CD14-positive monocyte (primary cell): ENCODE data around the gene AFF3. TPM values are rescaled to one million over a fixed set of nuclear protein-coding genes. Genes with fewer than 3 reads are reported as not detected.

ENCODE experiments used
- DNase-seq, 3 donors: peaks; one replicate each; pipeline ENCODE4 v3.0.0-alpha.2; 2011 to 2022
- H2AFZ ChIP-seq: 2 replicates; pipeline ENCODE4 v1.6.0; 2012; ENCODE audit warnings: mild to moderate bottlenecking, low read depth, low read length, inconsistent platforms; ENCODE audit not compliant: insufficient read depth, poor library complexity, severe bottlenecking
- H3K27ac ChIP-seq, 2 donors: 1 replicate in 1 of 2; 2 replicates in 1 of 2; pipeline ENCODE4 v1.5.1; 2012 to 2013; ENCODE audit warnings: low read length in 2 of 2, control low read depth in 1 of 2, inconsistent platforms in 1 of 2, low read depth in 1 of 2, mild to moderate bottlenecking in 1 of 2
- H3K27me3 ChIP-seq, 2 donors: one replicate each; pipeline versions ENCODE4 v1.6.0 to v1.6.1; 2011 to 2013; ENCODE audit warnings: low read length in 2 of 2; ENCODE audit not compliant: control insufficient read depth in 2 of 2, insufficient read depth in 2 of 2
- H3K36me3 ChIP-seq, 2 donors: replicated peaks in 1 of 2; 1 replicate in 1 of 2; 2 replicates in 1 of 2; pipeline versions ENCODE4 v1.5.1 to v1.6.1; 2012 to 2013; ENCODE audit warnings: low read length in 2 of 2, control low read depth in 1 of 2, inconsistent platforms in 1 of 2, mild to moderate bottlenecking in 1 of 2; ENCODE audit not compliant: insufficient read depth in 2 of 2, control insufficient read depth in 1 of 2
- H3K4me1 ChIP-seq, 2 donors: 1 replicate in 1 of 2; 2 replicates in 1 of 2; pipeline versions ENCODE4 v1.5.1 to v1.6.1; 2012 to 2013; ENCODE audit warnings: low read length in 2 of 2, control low read depth in 1 of 2, inconsistent platforms in 1 of 2, mild to moderate bottlenecking in 1 of 2, moderate library complexity in 1 of 2; ENCODE audit not compliant: insufficient read depth in 2 of 2, control insufficient read depth in 1 of 2
- H3K4me2 ChIP-seq: replicated peaks from 2 replicates; pipeline ENCODE3; 2012; ENCODE audit warnings: low read length, moderate library complexity, mild to moderate bottlenecking; ENCODE audit not compliant: poor library complexity, severe bottlenecking; ENCODE audit errors: extremely low read depth
- H3K4me3 ChIP-seq, 3 experiments: fragments of 200-600 bp in 1 of 3; sonication (generic) in 1 of 3; replicated peaks in 1 of 3; 1 replicate in 2 of 3; 2 replicates in 1 of 3; pipeline ENCODE4 v1.5.1; 2011 to 2013; ENCODE audit warnings: low read length in 3 of 3, mild to moderate bottlenecking in 3 of 3, control low read depth in 2 of 3, low read depth in 2 of 3, inconsistent platforms in 1 of 3, moderate library complexity in 1 of 3
- H3K79me2 ChIP-seq: 2 replicates; pipeline ENCODE4 v1.6.0; 2012; ENCODE audit warnings: mild to moderate bottlenecking, control low read depth, inconsistent platforms, low read length, moderate library complexity; ENCODE audit not compliant: insufficient read depth
- H3K9ac ChIP-seq: 2 replicates; pipeline ENCODE4 v1.6.0; 2017; ENCODE audit warnings: low read length, mild to moderate bottlenecking; ENCODE audit not compliant: insufficient read depth, poor library complexity, severe bottlenecking
- H3K9me3 ChIP-seq, 2 donors: replicated peaks in 1 of 2; 1 replicate in 1 of 2; 2 replicates in 1 of 2; pipeline versions ENCODE4 v1.5.1 to v1.6.1; 2012 to 2013; ENCODE audit warnings: low read length in 2 of 2, control low read depth in 1 of 2; ENCODE audit not compliant: control insufficient read depth in 1 of 2, insufficient read depth in 1 of 2
- H4K20me1 ChIP-seq: 2 replicates; pipeline ENCODE4 v1.6.0; 2012; ENCODE audit warnings: mild to moderate bottlenecking, low read length, control low read depth, moderate library complexity; ENCODE audit not compliant: insufficient read depth
- H3K27ac Mint-ChIP-seq, 7 donors: one replicate each; pipeline ENCODE4 v1.8.0; 2020; ENCODE audit warnings: mild to moderate bottlenecking in 7 of 7, mixed read lengths in 7 of 7, moderate library complexity in 6 of 7, inconsistent platforms in 2 of 7
- H3K27me3 Mint-ChIP-seq, 3 donors: one replicate each; pipeline ENCODE4 v1.8.0; 2021 to 2022; ENCODE audit warnings: low read depth in 3 of 3, mild to moderate bottlenecking in 3 of 3, mixed read lengths in 3 of 3, moderate library complexity in 3 of 3, inconsistent platforms in 1 of 3
- H3K36me3 Mint-ChIP-seq, 2 donors: one replicate each; pipeline ENCODE4 v1.8.0; 2020; ENCODE audit warnings: mixed read lengths in 2 of 2, inconsistent platforms in 1 of 2, mild to moderate bottlenecking in 1 of 2
- H3K4me1 Mint-ChIP-seq: one replicate; pipeline ENCODE4 v1.8.0; 2020; ENCODE audit warnings: mild to moderate bottlenecking, mixed read lengths
- H3K4me3 Mint-ChIP-seq, 2 donors: one replicate each; pipeline ENCODE4 v1.8.0; 2020; ENCODE audit warnings: mild to moderate bottlenecking in 2 of 2, mixed read lengths in 2 of 2, moderate library complexity in 1 of 2
- H3K9me3 Mint-ChIP-seq, 7 donors: one replicate each; pipeline ENCODE4 v1.8.0; 2020 to 2022; ENCODE audit warnings: mixed read lengths in 7 of 7, mild to moderate bottlenecking in 6 of 7, moderate library complexity in 6 of 7, inconsistent platforms in 2 of 7
- WGBS: methylation state at CpG from one replicate; pipeline ENCODE4 v1.1.5; 2013; ENCODE audit warnings: missing lambda C conversion rate; ENCODE audit not compliant: insufficient coverage; 5-methylcytosine and 5-hydroxymethylcytosine counted together
- intact Hi-C, 2 donors: fragments of 100-400 bp; cut with micrococcal nuclease; formaldehyde crosslinking; loops; one replicate each; pipeline versions ENCODE4 v1.15.0 to v1.15.1; 2023
- polyA plus RNA-seq, 3 donors: library from polyadenylated mRNA; depleted of rRNA in 1 of 3; unstranded in 2 of 3; stranded (reverse) in 1 of 3; fragments of 300-500 nt in 2 of 3; fragments of >200 nt in 1 of 3; fragmentation: Illumina TruSeq in 2 of 3; gene quantifications; 1 replicate in 2 of 3; 2 replicates in 1 of 3; pipeline ENCODE4 v1.2.3, GENCODE V29; 2012 to 2021
- TF ChIP-seq, protein P1 (sequence below): fragments of 200-600 bp; IDR thresholded peaks from one replicate; pipeline ENCODE4 v1.8.0; 2022; ENCODE audit warnings: antibody characterized with exemption, mild to moderate bottlenecking

The AFF3 gene
- polyA plus RNA-seq, 3 donors, result 0.17 to 4.1 (median 0.49) TPM

DNA sequence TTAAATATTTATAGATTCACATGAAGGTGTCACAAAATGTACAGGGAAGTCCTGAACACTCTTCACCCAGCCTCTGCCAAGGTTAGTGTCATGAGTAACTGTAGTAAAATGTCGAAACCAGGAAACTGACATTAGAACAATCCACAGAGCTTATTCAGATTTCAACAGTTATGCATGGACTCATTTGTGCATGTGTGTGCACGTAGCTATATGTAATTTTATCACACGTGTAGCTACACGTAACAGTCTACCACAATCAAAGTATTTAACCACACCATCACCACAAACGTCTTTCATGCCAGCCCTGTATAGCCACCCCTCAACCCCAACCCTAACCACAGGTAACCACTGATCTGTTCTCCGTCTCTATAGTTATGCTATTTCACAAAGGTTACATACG, 440.9 kb downstream of the AFF3 start:
- Histone ChIP-seq H2AFZ (no peak overlapping the region), H3K4me1 (peaks cover 14 to 15% of the 10 kb centered on the region in 2 donors), H3K79me2 (no peaks in the 10 kb centered on the region), H3K9me3 (no peaks in the 10 kb centered on the region), H3K4me3 (no peak overlapping the region), H3K4me2 (no peak overlapping the region), H3K27ac (no peak overlapping the region), H3K9ac (no peak overlapping the region), H3K36me3 (no peaks in the 10 kb centered on the region), H3K27me3 (no peaks in the 10 kb centered on the region), H4K20me1 (no peaks in the 10 kb centered on the region)
- DNase-seq, result peak in 2 of 3 donors; percentile 10 to 14
- intact Hi-C loops, result no loop called here
- H3K4me1 Mint-ChIP-seq, result peaks cover 17% of the 10 kb centered on the region
- no peaks in the 10 kb centered on the region for H3K27me3 Mint-ChIP-seq
- TF ChIP-seq, protein P1, sequence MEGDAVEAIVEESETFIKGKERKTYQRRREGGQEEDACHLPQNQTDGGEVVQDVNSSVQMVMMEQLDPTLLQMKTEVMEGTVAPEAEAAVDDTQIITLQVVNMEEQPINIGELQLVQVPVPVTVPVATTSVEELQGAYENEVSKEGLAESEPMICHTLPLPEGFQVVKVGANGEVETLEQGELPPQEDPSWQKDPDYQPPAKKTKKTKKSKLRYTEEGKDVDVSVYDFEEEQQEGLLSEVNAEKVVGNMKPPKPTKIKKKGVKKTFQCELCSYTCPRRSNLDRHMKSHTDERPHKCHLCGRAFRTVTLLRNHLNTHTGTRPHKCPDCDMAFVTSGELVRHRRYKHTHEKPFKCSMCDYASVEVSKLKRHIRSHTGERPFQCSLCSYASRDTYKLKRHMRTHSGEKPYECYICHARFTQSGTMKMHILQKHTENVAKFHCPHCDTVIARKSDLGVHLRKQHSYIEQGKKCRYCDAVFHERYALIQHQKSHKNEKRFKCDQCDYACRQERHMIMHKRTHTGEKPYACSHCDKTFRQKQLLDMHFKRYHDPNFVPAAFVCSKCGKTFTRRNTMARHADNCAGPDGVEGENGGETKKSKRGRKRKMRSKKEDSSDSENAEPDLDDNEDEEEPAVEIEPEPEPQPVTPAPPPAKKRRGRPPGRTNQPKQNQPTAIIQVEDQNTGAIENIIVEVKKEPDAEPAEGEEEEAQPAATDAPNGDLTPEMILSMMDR, result no peak
- H3K4me3 Mint-ChIP-seq, result no peak overlapping the region
- peaks cover 0 to 3% (median 0%) of the 10 kb centered on the region in 7 donors for H3K9me3 Mint-ChIP-seq
- 75% methylated on average over 2 of the region's 7 CpGs for WGBS
- peak overlapping the region in 1 of 7 donors; percentile 59 for H3K27ac Mint-ChIP-seq
- H3K36me3 Mint-ChIP-seq, result peaks cover 6% of the 10 kb centered on the region in 2 donors

DNA sequence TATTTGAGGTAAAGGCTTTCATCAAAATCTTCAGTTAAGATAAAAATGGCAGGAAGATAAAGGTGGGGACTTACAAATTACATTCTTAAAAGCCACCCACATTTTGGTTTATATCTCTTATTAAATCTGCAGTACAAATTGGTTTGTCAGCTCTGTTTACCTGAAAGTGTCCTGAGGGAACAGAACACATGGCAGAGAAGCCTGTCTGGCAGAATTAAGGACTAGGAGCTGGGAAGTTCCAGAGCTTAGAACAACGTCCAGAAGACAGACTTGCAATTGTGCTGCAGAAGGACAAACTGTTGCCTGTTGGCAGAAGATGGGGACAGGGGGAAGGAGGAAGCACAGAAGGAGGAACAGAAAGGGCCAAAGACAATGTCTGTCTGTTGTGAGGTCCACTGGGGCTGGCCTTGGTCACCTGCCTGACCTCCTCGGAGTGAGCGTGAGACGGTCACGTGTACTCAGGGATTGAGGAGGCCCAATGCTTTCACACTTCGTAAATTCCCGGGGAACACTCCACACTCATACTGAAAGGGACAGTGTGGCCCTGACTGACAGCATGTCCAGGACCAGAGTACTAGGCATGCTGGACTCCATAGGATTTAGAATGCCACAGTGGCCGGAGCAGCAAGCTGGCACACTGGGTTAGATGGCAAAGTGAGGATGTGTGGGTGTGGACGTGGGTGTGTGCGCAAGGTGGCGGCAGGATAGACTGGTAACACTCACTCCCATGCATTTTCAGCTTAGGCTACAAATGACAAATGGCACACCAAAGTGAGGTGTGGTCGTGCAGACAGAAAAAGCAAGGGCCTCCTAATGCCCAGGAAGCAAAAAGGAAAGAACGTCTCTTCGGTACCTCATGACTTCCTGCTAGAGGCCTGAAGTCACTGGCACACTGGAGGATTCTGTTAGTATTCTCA, 441.6 kb downstream of the AFF3 start:
- peaks cover 15% of the 10 kb centered on the region for H3K4me1 Mint-ChIP-seq
- peak overlapping the region; percentile 2 for H2AFZ ChIP-seq
- WGBS, result 75% methylated on average over 5 of the region's 14 CpGs
- no peaks in the 10 kb centered on the region for H3K9me3 ChIP-seq
- peak overlapping the region in 5 of 7 donors; percentile 64 to 70 (median 68) for H3K27ac Mint-ChIP-seq
- no peak overlapping the region for H3K27ac ChIP-seq
- no peaks in the 10 kb centered on the region for H3K27me3 ChIP-seq
- H3K4me3 ChIP-seq, result no peak overlapping the region
- intact Hi-C loops, result no loop called here
- H3K27me3 Mint-ChIP-seq, result no peaks in the 10 kb centered on the region
- TF ChIP-seq, protein P1, result no peak
- H3K9ac ChIP-seq, result no peak overlapping the region
- H3K79me2 ChIP-seq, result no peaks in the 10 kb centered on the region
- DNase-seq, result peak in 1 of 3 donors; percentile 4
- no peak overlapping the region for H3K4me2 ChIP-seq
- H3K4me1 ChIP-seq, result peaks cover 14 to 15% of the 10 kb centered on the region in 2 donors
- H3K36me3 Mint-ChIP-seq, result peaks cover 6% of the 10 kb centered on the region in 2 donors
- peaks cover 0 to 3% (median 0%) of the 10 kb centered on the region in 7 donors for H3K9me3 Mint-ChIP-seq
- no peaks in the 10 kb centered on the region for H3K36me3 ChIP-seq
- H3K4me3 Mint-ChIP-seq, result peak overlapping the region; percentile 41 to 46
- no peaks in the 10 kb centered on the region for H4K20me1 ChIP-seq
